ENCODE results near the gene GALNT14.

Gene GALNT14

DNA sequence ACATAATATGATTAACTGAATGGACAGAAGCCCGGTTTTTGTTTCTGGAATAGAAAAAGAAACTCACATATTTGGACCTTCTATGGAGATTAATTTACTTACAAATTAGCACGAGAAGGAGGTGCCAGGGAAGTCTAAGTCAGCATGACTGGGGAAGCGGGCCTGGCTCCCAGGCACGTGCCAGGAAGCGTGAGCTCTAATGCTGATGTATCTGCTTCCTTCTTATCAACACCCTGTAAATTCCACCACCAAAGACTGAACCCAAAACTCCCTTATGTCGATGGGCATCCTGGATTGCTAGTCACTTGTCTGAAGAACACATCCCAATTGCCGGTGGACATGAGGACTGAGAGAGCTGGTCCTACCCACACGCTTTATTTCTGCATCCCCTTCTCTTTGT, 134.5 kb downstream of the GALNT14 start:
- no peak for DNase-seq

DNA sequence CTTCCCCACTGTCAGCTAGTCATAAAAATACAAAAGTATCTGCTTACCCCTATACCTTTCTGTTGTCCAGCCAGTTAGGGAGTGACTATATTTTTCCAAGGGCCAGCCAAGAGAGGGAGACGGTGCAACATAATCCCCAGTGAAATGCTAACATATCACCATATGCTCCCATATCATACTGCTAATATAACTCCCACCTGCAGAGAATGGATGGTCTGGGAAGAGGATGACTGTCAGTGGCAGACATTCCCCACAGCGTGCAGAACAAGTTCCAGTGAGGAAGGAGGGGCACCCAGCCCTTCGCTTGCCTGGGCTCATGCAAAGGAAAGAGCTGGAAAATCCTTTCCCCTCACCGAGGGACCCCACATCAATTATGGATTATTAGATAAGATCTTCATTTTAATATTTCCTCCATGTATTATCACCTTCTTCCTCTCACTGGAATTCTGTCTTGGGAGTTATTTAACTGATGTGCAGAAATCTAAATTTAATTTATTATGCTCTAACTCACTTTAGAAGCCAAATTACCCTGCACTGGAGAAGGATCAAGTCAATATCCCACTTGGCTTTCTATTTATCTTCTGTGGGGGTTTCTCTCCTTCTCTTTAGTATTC, 135.6 kb downstream of the GALNT14 start:
- DNase-seq, result no peak

GRCh38 chr2:31000970-31001369, 137.3 kb downstream of the GALNT14 start:
- no peak for DNase-seq

- no peak for DNase-seq
These were observed 139.6 kb downstream of the GALNT14 start for GRCh38 chr2:30998672-30999071.

GRCh38 chr2:30997979-30998378, 140.3 kb downstream of the GALNT14 start:
- DNase-seq, result no peak

DNA sequence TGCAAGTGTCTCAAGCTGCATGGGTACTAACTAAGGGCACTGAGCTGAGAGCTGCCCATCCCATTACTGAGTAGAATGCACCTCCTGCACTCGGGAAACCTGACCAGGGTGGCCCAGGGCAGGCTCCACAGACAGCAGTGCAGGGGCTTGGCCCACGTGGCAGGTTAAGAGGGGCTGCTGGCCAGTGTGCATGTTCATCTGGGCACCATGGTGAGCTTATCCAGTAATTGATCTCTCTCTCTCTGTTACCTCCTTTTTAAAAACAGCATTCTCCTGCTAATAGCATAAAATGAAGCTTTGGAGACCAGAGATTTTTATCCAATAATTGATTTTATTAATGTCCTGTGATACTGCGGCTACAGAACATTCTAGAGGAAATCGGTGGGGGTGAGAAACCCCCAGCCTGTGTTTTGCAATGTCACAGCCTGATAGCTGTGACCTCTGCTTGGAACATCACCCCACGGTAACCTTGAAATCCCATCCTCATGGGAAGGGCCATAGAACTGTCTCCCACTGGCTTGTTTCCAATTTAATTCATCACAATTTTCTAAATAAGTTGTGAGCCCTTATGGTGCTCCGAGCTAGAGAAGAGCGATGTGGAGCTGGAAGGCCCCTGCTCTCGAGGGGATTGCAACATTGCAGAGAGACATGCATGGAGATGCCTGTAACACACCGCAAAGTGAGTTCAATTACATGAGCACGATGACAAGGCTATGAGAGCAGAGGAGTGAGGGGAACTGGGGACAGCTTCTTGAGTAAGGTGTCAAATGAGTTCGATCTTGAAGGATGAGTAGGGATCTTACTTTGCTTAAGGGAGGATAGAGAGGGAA, 143.8 kb downstream of the GALNT14 start:
- DNase-seq, result no peak

DNA sequence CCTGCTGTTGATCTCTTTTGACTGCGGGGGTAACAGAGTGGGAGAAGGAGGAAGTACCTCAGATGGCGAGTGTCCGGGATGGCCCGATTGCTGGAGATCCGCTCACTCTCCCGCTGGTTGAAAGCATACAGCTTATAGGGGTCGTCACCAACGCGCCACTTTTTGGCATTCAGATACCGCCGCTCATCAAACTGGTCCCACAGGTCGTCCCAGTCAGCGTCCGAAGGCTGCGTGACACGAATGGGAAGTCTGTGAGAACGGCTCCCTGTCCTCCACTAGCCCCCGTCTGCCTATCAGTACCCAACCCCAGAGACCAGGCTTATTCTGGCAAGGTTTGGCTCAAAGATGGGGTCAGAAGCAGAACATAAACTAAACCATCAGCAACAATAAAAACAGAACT, 145.5 kb downstream of the GALNT14 start:
- no peak for DNase-seq

GRCh38 chr2:30990671-30991070, 147.6 kb downstream of the GALNT14 start:
- DNase-seq, result no peak

DNA sequence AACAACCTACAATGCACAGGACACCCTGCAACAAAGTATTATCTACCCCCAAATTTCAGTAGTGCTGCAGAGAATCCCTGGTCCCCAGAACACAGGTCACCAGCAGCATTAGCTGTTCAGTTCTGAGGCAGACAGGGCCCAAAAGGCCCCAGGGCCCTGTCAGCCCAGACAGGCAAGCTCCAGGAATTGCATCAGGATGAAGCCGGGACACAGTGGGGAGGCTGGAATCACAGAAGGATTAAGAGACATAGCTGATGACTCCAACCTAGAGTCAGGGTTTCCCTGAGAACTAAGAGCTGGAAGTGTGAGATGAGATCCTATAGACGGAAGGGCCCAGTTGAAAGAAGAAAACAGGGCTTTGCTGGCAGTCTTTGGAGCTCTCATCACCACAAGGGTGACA, 148.1 kb downstream of the GALNT14 start:
- no peak for DNase-seq

- no peak for DNase-seq
These were observed 148.5 kb downstream of the GALNT14 start for GRCh38 chr2:30989746-30990145.

DNA sequence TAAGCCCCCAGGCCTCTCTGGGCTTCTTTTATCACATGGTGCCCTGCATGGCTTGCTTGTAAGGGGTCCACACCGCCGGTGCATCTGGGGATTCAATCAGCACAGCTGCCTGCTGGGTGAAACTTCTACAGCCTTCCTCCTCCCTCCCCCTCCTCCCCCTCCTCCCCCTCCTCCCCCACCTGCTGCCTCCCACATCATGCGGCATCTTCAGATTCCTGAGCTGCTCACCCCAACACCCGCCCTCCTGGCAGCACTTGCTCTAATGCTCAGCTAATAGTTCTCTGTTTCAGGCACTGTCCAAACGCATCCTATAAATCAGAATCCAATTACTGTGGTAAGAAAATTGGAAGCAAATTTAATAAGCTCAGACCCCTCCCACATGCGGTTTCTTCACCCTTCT, 150.7 kb downstream of the GALNT14 start:
- no peak for DNase-seq

DNA sequence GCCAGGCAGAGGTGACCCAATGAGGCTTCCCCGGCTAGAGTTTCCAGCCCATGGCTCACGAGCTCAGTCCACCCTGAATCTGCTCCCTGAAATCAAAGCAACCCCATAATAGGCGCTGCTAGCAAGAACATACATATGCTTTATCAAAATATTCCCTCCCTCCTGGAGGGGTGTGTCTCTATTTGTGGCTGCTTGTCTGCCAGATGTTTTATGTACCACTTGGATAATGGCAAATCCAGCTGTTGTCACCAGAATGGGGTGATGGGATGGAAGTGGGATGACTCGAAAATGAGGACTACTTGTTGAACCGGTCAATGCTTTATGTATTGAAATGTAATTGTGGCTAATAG, 152.0 kb downstream of the GALNT14 start:
- DNase-seq, result no peak

DNA sequence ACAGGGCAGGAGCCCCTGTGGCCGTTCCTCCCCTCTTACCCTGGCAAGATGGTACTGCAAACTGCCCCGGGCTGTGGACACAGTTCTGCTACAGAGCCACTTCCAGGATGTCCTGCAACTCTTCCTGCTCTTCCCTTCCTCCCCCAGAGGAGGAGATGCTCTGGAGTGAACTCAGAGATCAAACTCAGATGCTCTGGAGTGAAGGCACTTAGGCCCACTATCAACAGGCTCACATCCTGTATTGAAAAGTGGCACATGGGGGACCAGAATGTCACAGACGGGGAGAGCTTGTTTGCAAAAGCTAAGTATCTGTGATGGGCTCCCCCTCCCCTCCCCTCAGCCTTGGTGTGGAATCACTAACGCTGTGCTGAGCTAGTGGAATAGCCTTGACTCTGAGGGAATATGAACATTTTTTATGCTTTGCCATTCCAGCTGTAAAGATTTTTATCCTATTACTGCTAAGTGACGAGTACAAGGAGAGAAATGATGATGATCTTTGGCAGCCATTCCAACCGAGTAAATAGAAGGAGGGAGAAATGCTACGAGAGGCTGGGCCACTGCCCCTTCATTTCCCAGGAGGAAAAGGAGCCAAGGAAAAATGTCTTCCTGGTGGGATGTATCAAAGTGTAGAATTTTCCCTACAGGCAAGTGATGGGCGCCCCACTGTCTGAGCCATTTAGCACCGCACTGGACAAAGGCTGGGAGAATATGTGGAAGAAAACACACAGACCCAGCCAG, 152.6 kb downstream of the GALNT14 start:
- DNase-seq, result no peak

DNA sequence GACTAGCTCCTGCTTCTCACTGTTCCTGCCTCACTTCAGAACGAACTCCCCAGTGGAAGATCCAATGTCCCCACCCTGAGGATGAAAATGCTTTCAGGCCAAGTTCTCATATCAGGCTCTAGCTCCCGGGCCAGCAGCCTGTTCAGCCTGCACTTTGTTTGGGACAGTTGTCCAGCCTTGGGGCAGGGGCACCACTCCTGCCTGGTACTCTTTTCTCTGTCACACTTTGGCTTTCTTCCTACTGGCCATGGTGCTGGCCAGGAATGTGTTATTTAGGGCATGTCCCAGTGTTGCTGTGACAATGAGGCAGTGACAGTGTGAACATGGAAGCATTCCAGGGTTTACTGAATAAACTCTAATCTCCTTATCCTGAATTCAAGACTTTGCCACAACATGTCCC, 154.1 kb downstream of the GALNT14 start:
- DNase-seq, result no peak

DNA sequence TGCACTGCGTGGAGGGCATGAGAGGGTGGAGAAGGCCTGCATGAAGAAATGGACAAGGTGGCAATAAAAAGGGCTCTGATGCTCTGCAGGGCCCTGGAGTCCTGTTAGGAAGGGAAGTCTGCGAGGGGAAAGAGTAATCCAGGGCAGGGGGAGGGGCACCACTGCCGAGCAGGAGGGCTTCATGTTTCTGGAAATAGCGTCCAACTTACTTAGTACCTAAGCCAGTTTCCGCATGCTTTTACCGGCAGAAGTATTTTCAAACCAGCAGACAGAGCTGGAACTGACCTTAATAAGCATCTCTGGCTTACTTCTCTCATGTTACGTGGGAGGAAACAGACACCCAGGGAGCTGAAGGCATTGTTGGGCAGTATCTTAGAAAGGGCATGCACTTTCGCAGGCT, 156.7 kb downstream of the GALNT14 start:
- DNase-seq, result no peak

- no peak for DNase-seq
These were observed 157.1 kb downstream of the GALNT14 start for GRCh38 chr2:30981096-30981495.

DNA sequence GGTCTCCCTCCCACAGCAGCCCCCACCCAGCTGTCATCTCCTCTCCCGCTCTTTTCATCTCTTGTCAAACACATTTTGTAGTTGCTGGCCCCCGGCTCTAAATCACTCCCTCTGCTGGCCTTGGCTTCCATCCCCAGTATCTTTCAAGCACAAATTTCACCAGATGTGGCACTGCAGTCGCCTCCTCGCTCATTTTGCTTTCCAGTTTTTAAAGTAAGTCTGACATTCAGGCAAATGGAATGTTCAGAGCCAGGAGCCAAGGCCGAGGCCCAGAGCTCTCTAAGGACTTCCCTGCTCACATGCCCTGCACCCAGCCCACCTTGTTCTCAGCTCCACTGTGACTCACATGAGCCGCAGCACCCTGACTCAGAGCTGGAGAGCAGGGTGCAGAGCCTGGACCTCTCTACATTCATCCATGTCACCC, 158.4 kb downstream of the GALNT14 start:
- DNase-seq, result no peak

DNA sequence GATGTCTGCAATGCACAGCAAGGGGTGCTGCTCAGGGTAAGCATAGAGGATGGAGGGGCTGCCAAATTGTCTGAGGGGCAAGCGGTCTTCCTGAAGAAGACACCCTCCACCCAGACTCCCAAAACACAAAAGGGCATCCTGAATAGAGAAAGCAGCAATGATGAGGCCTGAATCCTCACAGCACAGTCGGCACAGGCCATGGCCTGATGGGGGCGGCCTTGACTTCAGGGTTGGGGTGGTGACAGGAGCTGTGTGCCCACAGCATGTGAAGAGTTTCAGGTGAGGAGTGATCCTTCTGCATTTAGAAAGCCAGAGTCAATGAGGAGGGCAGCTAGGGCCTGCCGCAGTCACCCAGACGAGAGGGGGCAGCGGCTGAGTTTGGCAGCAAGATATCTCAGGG, 159.4 kb downstream of the GALNT14 start:
- no peak for DNase-seq

DNA sequence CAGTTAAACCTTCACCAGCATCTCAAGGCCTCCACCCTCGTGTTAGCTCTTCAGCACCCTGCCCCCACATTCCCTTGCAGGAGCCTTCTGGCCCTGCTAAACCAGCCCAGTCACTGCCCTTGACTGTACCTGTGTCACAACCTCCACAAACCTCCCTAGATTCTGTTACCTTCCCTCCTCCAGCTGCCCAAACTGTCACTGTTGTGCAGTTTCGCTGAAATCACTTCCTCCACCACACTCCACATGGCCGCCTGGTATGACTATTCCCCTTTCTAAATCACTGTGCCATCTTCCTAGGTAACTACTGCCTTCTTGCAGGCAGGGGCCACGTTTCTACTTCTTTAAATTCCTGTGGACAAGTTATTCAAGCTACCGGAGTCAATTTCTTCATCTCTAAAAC, 160.2 kb downstream of the GALNT14 start:
- DNase-seq, result no peak

DNA sequence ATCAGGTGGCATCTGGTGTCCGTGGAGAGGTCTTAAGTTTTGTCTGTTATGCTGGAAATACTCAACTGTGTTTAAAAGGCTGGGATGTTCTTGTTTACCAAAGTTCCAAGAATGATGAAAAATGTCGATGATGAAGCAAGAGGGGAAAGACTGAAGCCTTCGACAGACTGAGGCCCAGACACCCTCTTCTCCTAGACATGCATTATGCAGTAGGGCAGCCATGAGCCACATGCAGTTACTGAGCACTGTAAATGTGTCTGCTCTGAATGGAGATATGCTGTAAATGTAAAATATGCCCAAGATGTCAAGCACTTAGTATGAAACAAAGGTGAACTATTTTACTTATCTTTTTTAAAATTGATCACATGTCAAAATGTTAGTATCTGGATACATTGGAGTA, 163.1 kb downstream of the GALNT14 start:
- no peak for DNase-seq

- no peak for DNase-seq
These were observed 163.7 kb downstream of the GALNT14 start for GRCh38 chr2:30974554-30974953.

DNA sequence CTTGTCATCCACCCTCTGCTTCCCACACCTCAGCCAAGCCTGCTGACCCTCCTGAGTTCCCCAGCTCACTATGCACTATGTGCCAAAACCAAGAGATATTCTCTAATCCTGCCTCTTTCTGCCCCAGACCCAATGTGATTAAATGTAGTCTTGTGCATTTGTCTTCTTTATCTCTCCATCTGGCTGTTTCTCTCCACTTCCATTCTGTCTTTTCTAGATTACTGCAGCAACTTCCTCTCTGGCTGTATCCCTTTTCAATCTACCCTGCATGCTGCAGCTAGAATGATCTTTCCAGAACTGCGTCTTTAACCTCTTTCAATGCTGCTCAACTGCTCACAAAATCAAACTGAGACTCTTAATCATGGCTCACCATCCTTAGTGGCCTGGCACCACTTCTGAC, 164.1 kb downstream of the GALNT14 start:
- DNase-seq, result no peak

DNA sequence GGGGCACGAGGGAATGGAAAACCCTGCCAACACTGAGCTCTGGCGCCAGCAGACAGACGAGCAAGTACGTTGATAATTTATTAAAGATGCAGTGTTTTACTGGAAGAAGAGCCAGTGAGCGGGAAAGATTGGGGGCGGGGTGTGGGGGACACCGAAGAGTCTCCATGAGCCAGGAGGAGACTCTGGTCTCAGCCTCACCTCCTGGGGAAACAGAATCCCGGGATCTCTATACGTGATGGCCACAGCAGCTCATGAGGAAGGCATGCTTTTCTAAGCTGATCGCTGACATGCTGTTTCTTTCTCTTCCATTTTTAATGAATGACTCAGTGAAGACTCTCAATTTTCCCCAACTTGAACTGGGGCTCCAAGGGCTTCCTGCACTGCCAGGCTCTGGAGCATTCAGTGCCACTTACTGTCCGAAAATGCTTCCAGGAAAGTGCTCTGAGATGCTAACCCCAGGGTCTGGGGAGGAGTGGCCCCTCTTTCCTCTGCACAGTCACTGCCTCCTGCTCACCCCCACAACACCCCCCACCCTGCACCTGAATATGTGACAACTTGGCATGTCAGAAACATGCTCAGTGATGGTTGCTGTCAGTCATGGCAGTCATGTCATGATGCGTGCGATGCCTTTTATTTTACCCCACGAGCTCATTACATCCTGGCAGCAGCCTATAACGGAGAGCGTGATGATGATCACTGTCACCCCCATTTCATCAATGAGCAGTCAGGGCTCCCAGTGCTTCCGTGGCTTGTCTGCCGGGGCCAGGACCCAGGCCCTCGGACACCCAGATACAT, 166.8 kb downstream of the GALNT14 start:
- DNase-seq, result no peak

Measured in DMS53 (cell line).